IMR-90 (cell line): ENCODE data around the gene DOCK4. TPM values are rescaled to one million over a fixed set of nuclear protein-coding genes. Genes with fewer than 3 reads are reported as not detected.

Source experiments
- ATAC-seq: fragments of 200-7000 bp; cut with Tn5 transposase; 2 replicates; pipeline ENCODE4 v1.9.1; 2020; ENCODE audit warnings: low read depth, mild to moderate bottlenecking, moderate library complexity
- BruUV-seq: library from RNA; stranded (reverse); fragments of 400-500 nt; replicated peaks from 2 replicates; lab custom pipeline; 2021; lab: Mats Ljungman, UMichigan
- CTCF ChIA-PET: fragments of 300-600 bp; formaldehyde crosslinking; extraction: SDS; loops from one replicate; lab custom pipeline; 2021; ENCODE audit warnings: antibody characterized with exemption; lab: Yijun Ruan, JAX
- POLR2A ChIA-PET: fragments of 300-600 bp; sonication (Branson Sonifier 250); formaldehyde crosslinking; loops from one replicate; lab custom pipeline; 2022; ENCODE audit warnings: antibody characterized with exemption; ENCODE audit not compliant: unreplicated experiment; lab: Charles Lee
- DNase-seq: peaks from one replicate; pipeline ENCODE4 v3.0.0; 2013
- H2AFZ ChIP-seq: replicated peaks from 2 replicates; pipeline ENCODE3; 2013; ENCODE audit warnings: low read length, mild to moderate bottlenecking; ENCODE audit not compliant: poor library complexity
- H2AK5ac ChIP-seq: 2 replicates; pipeline ENCODE4 v1.6.1; 2013; ENCODE audit warnings: low read depth, low read length, inconsistent platforms
- H2AK9ac ChIP-seq: replicated peaks from 2 replicates; pipeline ENCODE3; 2013; ENCODE audit warnings: mild to moderate bottlenecking, low read depth, low read length, moderate library complexity; ENCODE audit not compliant: poor library complexity
- H2BK120ac ChIP-seq: 2 replicates; pipeline ENCODE4 v1.6.1; 2013; ENCODE audit warnings: low read depth, low read length, inconsistent platforms
- H2BK15ac ChIP-seq: 3 replicates; pipeline ENCODE4 v1.6.1; 2013; ENCODE audit warnings: low read depth, low read length, inconsistent platforms
- H2BK20ac ChIP-seq: 2 replicates; pipeline ENCODE4 v1.6.1; 2013; ENCODE audit warnings: low read depth, mild to moderate bottlenecking, inconsistent platforms, low read length, moderate library complexity
- H2BK5ac ChIP-seq: 2 replicates; pipeline ENCODE4 v1.6.1; 2013; ENCODE audit warnings: mild to moderate bottlenecking, low read depth, low read length, inconsistent platforms; ENCODE audit not compliant: poor library complexity, severe bottlenecking
- H3K14ac ChIP-seq: replicated peaks from 2 replicates; pipeline ENCODE4 v1.6.1; 2013; ENCODE audit warnings: low read depth, low read length, inconsistent platforms
- H3K18ac ChIP-seq: 2 replicates; pipeline ENCODE4 v1.6.1; 2013; ENCODE audit warnings: low read depth, low read length, control low read depth
- H3K23ac ChIP-seq: 2 replicates; pipeline ENCODE4 v1.6.1; 2013; ENCODE audit warnings: low read depth, low read length, inconsistent platforms
- H3K27ac ChIP-seq: 2 replicates; pipeline ENCODE4 v1.5.1; 2013; ENCODE audit warnings: mild to moderate bottlenecking, control low read depth, low read length; ENCODE audit not compliant: insufficient read depth
- H3K27me3 ChIP-seq: 2 replicates; pipeline ENCODE4 v1.6.1; 2013; ENCODE audit warnings: low read length; ENCODE audit not compliant: control insufficient read depth, insufficient read depth
- H3K36me3 ChIP-seq: 2 replicates; pipeline ENCODE4 v1.6.1; 2013; ENCODE audit warnings: low read length, mixed read lengths; ENCODE audit not compliant: control insufficient read depth, insufficient read depth
- H3K4ac ChIP-seq: 2 replicates; pipeline ENCODE4 v1.6.1; 2013; ENCODE audit warnings: low read depth, low read length, inconsistent platforms
- H3K4me1 ChIP-seq: 2 replicates; pipeline ENCODE4 v1.6.1; 2013; ENCODE audit warnings: low read length, mixed read lengths; ENCODE audit not compliant: control insufficient read depth, insufficient read depth
- H3K4me2 ChIP-seq: 2 replicates; pipeline ENCODE4 v1.6.1; 2013; ENCODE audit warnings: low read depth, mild to moderate bottlenecking, control low read depth, low read length, moderate library complexity
- H3K4me3 ChIP-seq: 2 replicates; pipeline ENCODE4 v1.5.1; 2013; ENCODE audit warnings: low read depth, mild to moderate bottlenecking, control low read depth, low read length, moderate library complexity; ENCODE audit not compliant: insufficient read depth
- H3K56ac ChIP-seq: 2 replicates; pipeline ENCODE4 v1.6.1; 2013; ENCODE audit warnings: low read length, inconsistent platforms; ENCODE audit not compliant: insufficient read depth; ENCODE audit errors: extremely low read depth
- H3K79me1 ChIP-seq, 2 experiments: 2 replicates each; pipeline ENCODE4 v1.6.1; 2013; ENCODE audit warnings: low read length in 2 of 2, inconsistent platforms in 1 of 2, low read depth in 1 of 2
- H3K9ac ChIP-seq: 2 replicates; pipeline ENCODE4 v1.6.1; 2013; ENCODE audit warnings: low read depth, low read length, control low read depth
- H3K9me1 ChIP-seq: 2 replicates; pipeline ENCODE4 v1.6.1; 2013; ENCODE audit warnings: low read length, inconsistent platforms; ENCODE audit not compliant: insufficient read depth
- H3K9me3 ChIP-seq: 2 replicates; pipeline ENCODE4 v1.6.1; 2013; ENCODE audit warnings: low read length; ENCODE audit not compliant: control insufficient read depth, insufficient read depth
- H4K20me1 ChIP-seq: 2 replicates; pipeline ENCODE4 v1.6.1; 2013; ENCODE audit warnings: low read length, inconsistent platforms; ENCODE audit not compliant: insufficient read depth
- H4K5ac ChIP-seq: 2 replicates; pipeline ENCODE4 v1.6.1; 2013; ENCODE audit warnings: mild to moderate bottlenecking, low read depth, low read length, control low read depth
- H4K8ac ChIP-seq, 2 experiments: 2 replicates each; pipeline ENCODE4 v1.6.1; 2013; ENCODE audit warnings: low read depth in 2 of 2, low read length in 2 of 2, control low read depth in 1 of 2, inconsistent platforms in 1 of 2
- H4K91ac ChIP-seq: 2 replicates; pipeline ENCODE4 v1.6.1; 2013; ENCODE audit warnings: low read depth, low read length, inconsistent platforms; ENCODE audit not compliant: insufficient read depth
- BHLHE40 ChIP-seq: fragments of 150-350 bp; IDR thresholded peaks from 2 replicates; pipeline ENCODE4 v1.6.1; 2016; ENCODE audit warnings: mild to moderate bottlenecking, low read depth, low read length
- CHD1 ChIP-seq: IDR thresholded peaks from 2 replicates; pipeline ENCODE4 v1.6.1; 2012; ENCODE audit warnings: low read depth, low read length, improper control_type of control experiment
- ELK1 ChIP-seq: fragments of 150-350 bp; IDR thresholded peaks from 2 replicates; pipeline ENCODE4 v1.6.1; 2016; ENCODE audit warnings: low read depth, mild to moderate bottlenecking, low read length, moderate library complexity, borderline replicate concordance
- POLR2A ChIP-seq: IDR thresholded peaks from 2 replicates; pipeline ENCODE4 v1.6.1; 2012; ENCODE audit warnings: mild to moderate bottlenecking, low read depth, low read length
- WGBS, 2 experiments: methylation state at CpG; one replicate each; pipeline versions ENCODE4 v1.1.5 to v1.1.7; 2013; ENCODE audit warnings: missing lambda C conversion rate in 2 of 2; ENCODE audit not compliant: insufficient read length in 1 of 2; ENCODE audit errors: extremely low coverage in 2 of 2; 5-methylcytosine and 5-hydroxymethylcytosine counted together
- dilution Hi-C: fragments of 300-500 bp; cut with HindIII; formaldehyde crosslinking; loops from one replicate; pipeline ENCODE4 v1.14.3; 2018; ENCODE audit warnings: low sequenced_read_pairs; ENCODE audit not compliant: unreplicated experiment
- in situ Hi-C: fragments of 300-500 bp; cut with MboI; formaldehyde crosslinking; loops from 3 replicates; pipeline ENCODE4 v1.14.3; 2019; ENCODE audit warnings: low sequenced_read_pairs, inconsistent platforms, mixed read lengths
- intact Hi-C: fragments of 100-400 bp; cut with micrococcal nuclease; formaldehyde crosslinking; loops from 2 replicates; pipeline ENCODE4 v1.10.0; 2022
- polyA plus RNA-seq, 3 experiments: library from polyadenylated mRNA; depleted of rRNA; stranded (reverse); fragments of >200 nt; gene quantifications; 2 replicates each; pipeline ENCODE4 v1.2.3, GENCODE V29; 2012; ENCODE audit warnings: low replicate concordance in 1 of 3
- total RNA-seq: library from RNA; depleted of rRNA; stranded (reverse); fragments of >200 nt; gene quantifications from 2 replicates; pipeline ENCODE4 v1.2.3, GENCODE V29; 2012

The DOCK4 gene
- total and polyA plus RNA-seq, 2 of the 4 experiments (the other 2 are of a cell fraction), result 4.4 to 12.2 TPM

GRCh38 chr7:112007185-112007584 lies 199.0 kb downstream of the DOCK4 start:
- Histone ChIP-seq H4K91ac (no peak overlapping the region), H3K9me3 (no peaks in the 10 kb centered on the region), H3K9me1 (peaks cover 3% of the 10 kb centered on the region; the same call in 1 of the 2 replicates), H4K5ac (no peak overlapping the region), H4K8ac (no peak overlapping the region), H3K27ac (no peak overlapping the region), H2BK120ac (no peak overlapping the region), H4K20me1 (no peaks in the 10 kb centered on the region; the same call in 1 of the 2 replicates), H3K4me3 (no peak overlapping the region), H3K79me1 (peaks cover 3 to 4% of the 10 kb centered on the region in 2 experiments; a peak in 1 of 4 replicates), H2AK5ac (no peak overlapping the region), H3K4me2 (no peak overlapping the region), H2BK20ac (no peak overlapping the region), H3K56ac (no peak overlapping the region), H2BK15ac (no peak overlapping the region), H2AFZ (no peak overlapping the region), H3K4me1 (no peaks in the 10 kb centered on the region), H3K27me3 (no peaks in the 10 kb centered on the region), H2AK9ac (no peak overlapping the region), H3K23ac (no peak overlapping the region), H2BK5ac (no peak overlapping the region), H3K18ac (no peak overlapping the region), H3K9ac (no peak overlapping the region), H3K4ac (no peak overlapping the region), H3K14ac (no peak overlapping the region), H3K36me3 (no peaks in the 10 kb centered on the region)
- ChIA-PET CTCF (no interaction called here), POLR2A (no interaction called here)
- no CpG with 5 or more reads among the region's 4 CpGs for WGBS, 2 experiments
- DNase-seq (no peak), ATAC-seq (no peak)
- no TSS peak for BruUV-seq
- in situ Hi-C loops (no loop called here), dilution Hi-C loops (no loop called here), intact Hi-C loops (no loop called here)
- TF ChIP-seq BHLHE40 (no peak), POLR2A (no peak), ELK1 (no peak), CHD1 (no peak)
